OCI-LY7 (cell line): ENCODE results near the gene HSF2BP. TPM values are rescaled to one million over a fixed set of nuclear protein-coding genes. Genes with fewer than 3 reads are reported as not detected.

Experiments used
- BruUV-seq: library from RNA; stranded (reverse); fragments of 400-500 nt; replicated peaks from 2 replicates; lab custom pipeline; 2021; lab: Mats Ljungman, UMichigan
- CTCF ChIA-PET: fragments of 300-600 bp; sonication (Branson Sonifier 250); formaldehyde crosslinking; loops from one replicate; lab custom pipeline; 2022; ENCODE audit warnings: antibody characterized with exemption; ENCODE audit not compliant: unreplicated experiment; lab: Charles Lee
- POLR2A ChIA-PET: fragments of 300-600 bp; sonication (Branson Sonifier 250); formaldehyde crosslinking; loops from one replicate; lab custom pipeline; 2022; ENCODE audit warnings: antibody characterized with exemption; lab: Charles Lee
- DNase-seq: peaks from one replicate; pipeline ENCODE4 v3.0.0-alpha.2; 2015; ENCODE audit warnings: low spot score
- H2AFZ ChIP-seq: fragments of 200-600 bp; sonication (generic), shearing (Covaris generic); 2 replicates; pipeline ENCODE4 v1.6.1; 2014; ENCODE audit warnings: mild to moderate bottlenecking, antibody characterized with exemption, low read length, moderate library complexity
- H3K27ac ChIP-seq: fragments of 200-600 bp; sonication (generic); 2 replicates; pipeline ENCODE4 v1.5.1; 2014; ENCODE audit warnings: mixed run types, low read depth, mild to moderate bottlenecking, moderate library complexity, low read length, inconsistent platforms; ENCODE audit not compliant: poor library complexity, severe bottlenecking
- H3K36me3 ChIP-seq: fragments of 200-600 bp; sonication (generic); 2 replicates; pipeline ENCODE4 v1.6.1; 2014; ENCODE audit warnings: mild to moderate bottlenecking, antibody characterized with exemption, low read length, moderate library complexity, mixed read lengths; ENCODE audit not compliant: insufficient read depth
- H3K4me1 ChIP-seq: fragments of 200-600 bp; sonication (generic); 2 replicates; pipeline ENCODE4 v1.5.1; 2014; ENCODE audit warnings: mild to moderate bottlenecking, low read length; ENCODE audit not compliant: insufficient read depth, poor library complexity, severe bottlenecking
- H3K4me2 ChIP-seq: fragments of 200-600 bp; sonication (generic); 2 replicates; pipeline ENCODE4 v1.6.1; 2014; ENCODE audit warnings: mild to moderate bottlenecking, low read length
- H3K4me3 ChIP-seq: fragments of 200-600 bp; sonication (generic); 2 replicates; pipeline ENCODE4 v1.5.1; 2014; ENCODE audit warnings: mild to moderate bottlenecking, low read depth, low read length; ENCODE audit not compliant: poor library complexity, severe bottlenecking
- H3K79me2 ChIP-seq: fragments of 200-600 bp; sonication (generic); 2 replicates; pipeline ENCODE4 v1.6.1; 2016; ENCODE audit warnings: low read depth, mild to moderate bottlenecking, low read length, moderate library complexity, mixed read lengths; ENCODE audit not compliant: insufficient read depth
- H3K9me2 ChIP-seq: fragments of 200-600 bp; sonication (generic); 2 replicates; pipeline ENCODE4 v1.6.1; 2016; ENCODE audit warnings: mild to moderate bottlenecking, low read length, mixed read lengths; ENCODE audit not compliant: insufficient read depth
- H3K9me3 ChIP-seq: fragments of 200-600 bp; sonication (generic); 2 replicates; pipeline ENCODE4 v1.6.1; 2014; ENCODE audit warnings: mild to moderate bottlenecking, mixed run types, low read length, mixed read lengths
- H4K20me1 ChIP-seq: fragments of 200-600 bp; sonication (generic); 2 replicates; pipeline ENCODE4 v1.6.1; 2014; ENCODE audit warnings: mild to moderate bottlenecking, antibody characterized with exemption, low read length, moderate library complexity, mixed read lengths; ENCODE audit not compliant: insufficient read depth
- CTCF ChIP-seq: fragments of 200-600 bp; sonication (generic); conservative IDR thresholded peaks from 2 replicates; pipeline ENCODE4 v1.5.1; 2014; ENCODE audit warnings: mild to moderate bottlenecking, antibody characterized with exemption, low read length, moderate library complexity, mixed read lengths
- EZH2phosphoT487 ChIP-seq: fragments of 200-600 bp; sonication (generic); IDR thresholded peaks from 2 replicates; pipeline ENCODE4 v1.6.1; 2018; ENCODE audit warnings: low read depth, borderline replicate concordance, mild to moderate bottlenecking, mixed run types, antibody characterized with exemption, low read length, moderate library complexity, mixed read lengths
- intact Hi-C: fragments of 100-400 bp; cut with micrococcal nuclease; formaldehyde crosslinking; loops from one replicate; pipeline ENCODE4 v1.10.0; 2022; ENCODE audit not compliant: unreplicated experiment
- total RNA-seq, 2 experiments: library from RNA; depleted of rRNA in 1 of 2; stranded (reverse); fragments of >200 nt in 1 of 2; shearing (Covaris generic) in 1 of 2; gene quantifications; 2 replicates each; pipeline ENCODE4 v1.2.3, GENCODE V29; 2014 to 2022

HSF2BP gene
- total RNA-seq, 2 experiments from 2014 or later, result 3.5 to 5.1 TPM

DNA sequence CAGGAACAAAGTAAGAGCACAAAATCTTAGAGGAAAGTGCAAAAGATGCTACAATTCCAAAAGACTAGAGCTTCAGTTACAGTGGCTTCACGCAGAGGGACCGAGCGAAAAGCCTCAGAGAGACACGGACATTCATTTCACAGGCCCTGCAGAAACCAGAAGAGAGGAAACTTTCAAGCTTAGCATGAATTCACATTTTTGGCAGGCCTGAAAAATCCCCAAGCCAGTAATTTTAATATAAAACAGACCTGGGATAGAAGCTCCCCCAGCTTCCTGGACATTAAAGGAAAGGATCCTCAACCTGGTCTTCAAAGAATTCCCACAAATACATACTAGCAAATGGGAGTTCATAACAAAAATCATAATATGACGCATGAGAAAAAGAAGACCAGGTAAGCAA lies 66.2 kb downstream of the HSF2BP start:
- no peak overlapping the region for H3K4me2 ChIP-seq
- ChIA-PET CTCF (no interaction called here), POLR2A (interaction anchor here (0.7 kb wide), 1 partner anchor 14 kb away, joined by 3 read pairs; no protein-coding TSS in a partner anchor)
- no peak overlapping the region for H3K27ac ChIP-seq
- intact Hi-C loops, result no loop called here
- H3K4me3 ChIP-seq, result no peak overlapping the region
- no peaks in the 10 kb centered on the region for H3K36me3 ChIP-seq
- TF ChIP-seq CTCF, result no peak
- no peak for TF ChIP-seq EZH2phosphoT487
- no TSS peak for BruUV-seq
- no peak for DNase-seq
- no peaks in the 10 kb centered on the region for H3K9me2 ChIP-seq
- no peaks in the 10 kb centered on the region for H3K9me3 ChIP-seq
- no peak overlapping the region for H2AFZ ChIP-seq
- no peaks in the 10 kb centered on the region for H3K4me1 ChIP-seq
- no peaks in the 10 kb centered on the region for H3K79me2 ChIP-seq
- no peaks in the 10 kb centered on the region for H4K20me1 ChIP-seq

- H4K20me1 ChIP-seq, result no peaks in the 10 kb centered on the region
- H3K9me3 ChIP-seq, result no peaks in the 10 kb centered on the region
- no peaks in the 10 kb centered on the region for H3K9me2 ChIP-seq
- H3K4me1 ChIP-seq, result no peaks in the 10 kb centered on the region
- CTCF ChIA-PET, result no interaction called here
- no peak overlapping the region for H3K4me3 ChIP-seq
- no peak for DNase-seq
- no TSS peak for BruUV-seq
- intact Hi-C loops, result no loop called here
- no peak overlapping the region for H3K27ac ChIP-seq
- no peak overlapping the region for H2AFZ ChIP-seq
- no peak for TF ChIP-seq CTCF
- no peak for TF ChIP-seq EZH2phosphoT487
- no peaks in the 10 kb centered on the region for H3K36me3 ChIP-seq
- no peaks in the 10 kb centered on the region for H3K79me2 ChIP-seq
- POLR2A ChIA-PET, result no interaction called here
- H3K4me2 ChIP-seq, result no peak overlapping the region
Measured at GRCh38 chr21:43591571-43591970, 67.7 kb downstream of the HSF2BP start.

DNA sequence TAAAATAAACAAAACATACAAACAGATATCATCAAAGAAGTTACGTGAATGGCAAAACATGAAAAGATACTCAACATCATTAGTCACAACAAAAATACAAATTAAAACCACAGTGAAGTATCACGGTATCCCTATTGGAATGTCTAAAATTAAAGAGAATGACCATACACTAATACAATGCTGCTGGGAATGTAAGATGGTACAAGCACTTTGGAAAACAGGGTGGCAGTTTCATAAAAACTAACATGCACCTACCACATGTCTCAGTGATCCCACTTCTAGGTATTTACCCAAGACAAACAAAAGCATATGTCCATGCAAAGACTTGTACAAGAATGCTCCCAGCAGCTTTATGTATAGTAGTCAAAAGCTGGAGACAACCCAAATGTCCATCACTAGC lies 69.1 kb downstream of the HSF2BP start:
- TF ChIP-seq CTCF (no peak), EZH2phosphoT487 (no peak)
- no peak overlapping the region for H3K4me2 ChIP-seq
- intact Hi-C loops, result no loop called here
- H3K79me2 ChIP-seq, result no peaks in the 10 kb centered on the region
- no peak overlapping the region for H2AFZ ChIP-seq
- H3K27ac ChIP-seq, result no peak overlapping the region
- H3K4me1 ChIP-seq, result no peaks in the 10 kb centered on the region
- no peaks in the 10 kb centered on the region for H3K9me3 ChIP-seq
- DNase-seq, result no peak
- no peaks in the 10 kb centered on the region for H4K20me1 ChIP-seq
- H3K9me2 ChIP-seq, result no peaks in the 10 kb centered on the region
- no peaks in the 10 kb centered on the region for H3K36me3 ChIP-seq
- no TSS peak for BruUV-seq
- CTCF ChIA-PET, result no interaction called here
- POLR2A ChIA-PET, result no interaction called here
- no peak overlapping the region for H3K4me3 ChIP-seq
